Measurements from ENCODE around the gene PCNX2. TPM values are rescaled to one million over a fixed set of nuclear protein-coding genes. Genes with fewer than 3 reads are reported as not detected.

Gene PCNX2
- total and polyA plus RNA-seq, 2 donors (not counting 1 experiment from before 2014, with no cell fraction given), result 13.0 to 37.8 TPM

GRCh38 chr1:233006108-233006507 is 289.4 kb downstream of the PCNX2 start:
- Histone ChIP-seq H3K27ac (ENCODE audit: insufficient read depth, low read length) (no peak overlapping the region), H4K20me1 (ENCODE audit: control insufficient read depth, extremely low read depth, insufficient read depth, low read length) (no peaks in the 10 kb centered on the region), H3K4me3 (replicated peaks in 1 of 4; ENCODE audit: control extremely low read depth in 1 of 4, insufficient read depth in 1 of 4, low read depth in 3 of 4, low read length in 4 of 4) (no peak overlapping the region), H3K9me3 (ENCODE audit: control insufficient read depth, insufficient read depth, low read depth, low read length) (no peaks in the 10 kb centered on the region), H3K36me3 (ENCODE audit: control insufficient read depth, insufficient read depth, low read length) (no peaks in the 10 kb centered on the region), H3K4me2 (ENCODE audit: extremely low read depth, insufficient read depth, low read length) (no peak overlapping the region), H2AFZ (ENCODE audit: low read length) (no peak overlapping the region), H3K79me2 (ENCODE audit: control insufficient read depth, insufficient read depth, low read length) (no peaks in the 10 kb centered on the region), H3K4me1 (ENCODE audit: control insufficient read depth, extremely low read depth, insufficient read depth, low read length) (peaks cover 3% of the 10 kb centered on the region), H3K9ac (ENCODE audit: insufficient read depth, low read length) (no peak overlapping the region), H3K27me3 (ENCODE audit: control insufficient read depth, insufficient read depth, low read length) (no peaks in the 10 kb centered on the region)
- no peak for DNase-seq (ENCODE audit: low read depth in 2 of 2)
- TF ChIP-seq CTCF (conservative IDR thresholded peaks at IDR 0.05 in 1 of 2, IDR thresholded peaks at IDR 0.05 in 1 of 2; ENCODE audit: low read depth in 1 of 2, low read length in 2 of 2) (no peak), EZH2 (IDR thresholded peaks at IDR 0.05; ENCODE audit: low read length, missing control alignments) (no peak)

GRCh38 chr1:233005703-233006102 is 289.8 kb downstream of the PCNX2 start:
- peak in 1 of 2 donors; percentile 71 for DNase-seq (ENCODE audit: low read depth in 2 of 2)
- no peaks in the 10 kb centered on the region for H3K27me3 ChIP-seq (ENCODE audit: control insufficient read depth, insufficient read depth, low read length)
- no peak overlapping the region for H3K27ac ChIP-seq (ENCODE audit: insufficient read depth, low read length)
- no peak overlapping the region for H2AFZ ChIP-seq (ENCODE audit: low read length)
- H3K4me2 ChIP-seq (ENCODE audit: extremely low read depth, insufficient read depth, low read length), result no peak overlapping the region
- no peak overlapping the region for H3K9ac ChIP-seq (ENCODE audit: insufficient read depth, low read length)
- H3K79me2 ChIP-seq (ENCODE audit: control insufficient read depth, insufficient read depth, low read length), result no peaks in the 10 kb centered on the region
- H3K36me3 ChIP-seq (ENCODE audit: control insufficient read depth, insufficient read depth, low read length), result no peaks in the 10 kb centered on the region
- TF ChIP-seq CTCF (conservative IDR thresholded peaks at IDR 0.05 in 1 of 2, IDR thresholded peaks at IDR 0.05 in 1 of 2; ENCODE audit: low read depth in 1 of 2, low read length in 2 of 2), result no peak
- TF ChIP-seq EZH2 (IDR thresholded peaks at IDR 0.05; ENCODE audit: low read length, missing control alignments), result no peak
- no peak overlapping the region for H3K4me3 ChIP-seq (replicated peaks in 1 of 4; ENCODE audit: control extremely low read depth in 1 of 4, insufficient read depth in 1 of 4, low read depth in 3 of 4, low read length in 4 of 4)
- H3K9me3 ChIP-seq (ENCODE audit: control insufficient read depth, insufficient read depth, low read depth, low read length), result no peaks in the 10 kb centered on the region
- H3K4me1 ChIP-seq (ENCODE audit: control insufficient read depth, extremely low read depth, insufficient read depth, low read length), result peaks cover 3% of the 10 kb centered on the region
- H4K20me1 ChIP-seq (ENCODE audit: control insufficient read depth, extremely low read depth, insufficient read depth, low read length), result no peaks in the 10 kb centered on the region

- Histone ChIP-seq H2AFZ (ENCODE audit: low read length) (no peak overlapping the region), H3K4me1 (ENCODE audit: control insufficient read depth, extremely low read depth, insufficient read depth, low read length) (peaks cover 2% of the 10 kb centered on the region), H3K27me3 (ENCODE audit: control insufficient read depth, insufficient read depth, low read length) (no peaks in the 10 kb centered on the region), H3K4me2 (ENCODE audit: extremely low read depth, insufficient read depth, low read length) (no peak overlapping the region), H4K20me1 (ENCODE audit: control insufficient read depth, extremely low read depth, insufficient read depth, low read length) (no peaks in the 10 kb centered on the region), H3K9me3 (ENCODE audit: control insufficient read depth, insufficient read depth, low read depth, low read length) (no peaks in the 10 kb centered on the region), H3K79me2 (ENCODE audit: control insufficient read depth, insufficient read depth, low read length) (no peaks in the 10 kb centered on the region), H3K4me3 (replicated peaks in 1 of 4; ENCODE audit: control extremely low read depth in 1 of 4, insufficient read depth in 1 of 4, low read depth in 3 of 4, low read length in 4 of 4) (no peak overlapping the region), H3K27ac (ENCODE audit: insufficient read depth, low read length) (no peak overlapping the region), H3K36me3 (ENCODE audit: control insufficient read depth, insufficient read depth, low read length) (no peaks in the 10 kb centered on the region), H3K9ac (ENCODE audit: insufficient read depth, low read length) (no peak overlapping the region)
- TF ChIP-seq EZH2 (IDR thresholded peaks at IDR 0.05; ENCODE audit: low read length, missing control alignments), result no peak
- no peak for TF ChIP-seq CTCF (conservative IDR thresholded peaks at IDR 0.05 in 1 of 2, IDR thresholded peaks at IDR 0.05 in 1 of 2; ENCODE audit: low read depth in 1 of 2, low read length in 2 of 2)
- DNase-seq (ENCODE audit: low read depth in 2 of 2), result no peak
These were observed 290.4 kb downstream of the PCNX2 start for GRCh38 chr1:233005156-233005555.
